Astrocyte (in vitro differentiated cells and primary cell): ENCODE measurements around the gene TAP1. TPM values are rescaled to one million over a fixed set of nuclear protein-coding genes. Genes with fewer than 3 reads are reported as not detected.
A peak's percentile ranks its signal among the peaks of the same experiment; 100 is the strongest.

Experiments
- DNase-seq: peaks from one replicate; pipeline ENCODE4 v3.0.0-alpha.2; 2010; ENCODE audit warnings: low read depth
- FAIRE-seq: peaks from 2 replicates; lab custom pipeline; 2011; peaks lifted over from hg19 to GRCh38; lab: Jason Lieb, UNC
- H2AFZ ChIP-seq: 2 replicates; pipeline ENCODE4 v1.6.0; 2012; ENCODE audit warnings: low read depth, low read length, inconsistent platforms
- H3K27ac ChIP-seq: 2 replicates; pipeline ENCODE4 v1.5.1; 2011; ENCODE audit warnings: low read depth, low read length, inconsistent platforms
- H3K27me3 ChIP-seq: 2 replicates; pipeline ENCODE4 v1.6.0; 2011; ENCODE audit warnings: low read length, inconsistent platforms; ENCODE audit not compliant: insufficient read depth
- H3K36me3 ChIP-seq: 2 replicates; pipeline ENCODE4 v1.5.1; 2011; ENCODE audit warnings: low read length, inconsistent platforms; ENCODE audit not compliant: insufficient read depth
- H3K4me1 ChIP-seq: 2 replicates; pipeline ENCODE4 v1.5.1; 2011; ENCODE audit warnings: low read length, inconsistent platforms; ENCODE audit not compliant: insufficient read depth
- H3K4me2 ChIP-seq: 2 replicates; pipeline ENCODE4 v1.6.0; 2012; ENCODE audit warnings: low read length, inconsistent platforms
- H3K4me3 ChIP-seq: 2 replicates; pipeline ENCODE4 v1.5.1; 2011; ENCODE audit warnings: low read depth, mild to moderate bottlenecking, low read length, inconsistent platforms; ENCODE audit not compliant: insufficient read depth
- H3K79me2 ChIP-seq: 2 replicates; pipeline ENCODE4 v1.6.0; 2012; ENCODE audit warnings: mild to moderate bottlenecking, low read length, inconsistent platforms; ENCODE audit not compliant: insufficient read depth
- H3K9ac ChIP-seq: 2 replicates; pipeline ENCODE4 v1.6.0; 2012; ENCODE audit warnings: mild to moderate bottlenecking, low read length, inconsistent platforms
- H3K9me3 ChIP-seq: 2 replicates; pipeline ENCODE4 v1.5.1; 2012; ENCODE audit warnings: low read depth, mild to moderate bottlenecking, low read length, inconsistent platforms; ENCODE audit not compliant: insufficient read depth
- H4K20me1 ChIP-seq: 2 replicates; pipeline ENCODE4 v1.6.0; 2012; ENCODE audit warnings: low read length, inconsistent platforms; ENCODE audit not compliant: insufficient read depth
- H3K27ac Mint-ChIP-seq: one replicate; pipeline ENCODE4 v1.8.0; 2021; ENCODE audit warnings: mild to moderate bottlenecking, mixed read lengths; ENCODE audit not compliant: unreplicated experiment
- H3K27me3 Mint-ChIP-seq: one replicate; pipeline ENCODE4 v1.8.0; 2021; ENCODE audit warnings: low read depth, mixed read lengths; ENCODE audit not compliant: unreplicated experiment
- H3K36me3 Mint-ChIP-seq: one replicate; pipeline ENCODE4 v1.8.0; 2021; ENCODE audit warnings: low read depth, mixed read lengths; ENCODE audit not compliant: unreplicated experiment
- H3K4me1 Mint-ChIP-seq: one replicate; pipeline ENCODE4 v1.8.0; 2021; ENCODE audit warnings: low read depth, mixed read lengths; ENCODE audit not compliant: unreplicated experiment
- H3K4me3 Mint-ChIP-seq: one replicate; pipeline ENCODE4 v1.8.0; 2021; ENCODE audit warnings: mild to moderate bottlenecking, moderate library complexity, mixed read lengths; ENCODE audit not compliant: unreplicated experiment
- H3K9me3 Mint-ChIP-seq: one replicate; pipeline ENCODE4 v1.8.0; 2021; ENCODE audit warnings: mild to moderate bottlenecking, mixed read lengths; ENCODE audit not compliant: unreplicated experiment
- CTCF ChIP-seq: IDR thresholded peaks from 2 replicates; pipeline ENCODE4 v1.5.1; 2011; ENCODE audit warnings: low read depth, mild to moderate bottlenecking, inconsistent platforms, low read length, moderate library complexity; ENCODE audit not compliant: insufficient read depth
- EZH2 ChIP-seq: IDR thresholded peaks from 2 replicates; pipeline ENCODE4 v1.6.1; 2012; ENCODE audit warnings: mild to moderate bottlenecking, low read length, inconsistent platforms; ENCODE audit not compliant: insufficient read depth
- total RNA-seq: library from RNA; stranded (reverse); gene quantifications from 2 replicates; pipeline ENCODE4 v1.2.1, GENCODE V29; 2021

Gene TAP1
- total RNA-seq, 1 donor from 2014 or later, result 135 TPM

- no peak overlapping the region for H3K27ac ChIP-seq
- peaks cover 8% of the 10 kb centered on the region for H4K20me1 ChIP-seq
- H3K9ac ChIP-seq, result no peak overlapping the region
- no peak for DNase-seq
- peaks cover 10% of the 10 kb centered on the region for H3K4me1 ChIP-seq
- H2AFZ ChIP-seq, result no peak overlapping the region
- H3K9me3 Mint-ChIP-seq, result peaks cover 1% of the 10 kb centered on the region
- TF ChIP-seq CTCF, result no peak
- TF ChIP-seq EZH2, result no peak
- no peak overlapping the region for H3K4me2 ChIP-seq
- H3K27ac Mint-ChIP-seq, result peak overlapping the region; percentile 77
- peaks cover 22% of the 10 kb centered on the region for H3K36me3 Mint-ChIP-seq
- no peak for FAIRE-seq
- H3K79me2 ChIP-seq, result peaks cover 9% of the 10 kb centered on the region
- H3K9me3 ChIP-seq, result no peaks in the 10 kb centered on the region
- H3K36me3 ChIP-seq, result no peaks in the 10 kb centered on the region
- no peak overlapping the region for H3K4me3 ChIP-seq
- H3K27me3 Mint-ChIP-seq, result peaks cover 14% of the 10 kb centered on the region
- H3K4me1 Mint-ChIP-seq, result peaks cover 26% of the 10 kb centered on the region
- H3K27me3 ChIP-seq, result no peaks in the 10 kb centered on the region
- H3K4me3 Mint-ChIP-seq, result peak overlapping the region; percentile 87
Observed at GRCh38 chr6:32839356-32839755, 14.1 kb downstream of the TAP1 start.

GRCh38 chr6:32838114-32838958 is 15.2 kb downstream of the TAP1 start, which contains the start of gene TAP2:
Gene TAP2, minus strand, starts transcription at chr6:32838739. Its CDS starts 506 bp downstream, at chr6:32838233.
- TF ChIP-seq EZH2, result no peak
- TF ChIP-seq CTCF, result peak; percentile 86

More at GRCh38 chr6:32838114-32838958, 15.2 kb downstream of the TAP1 start, which contains the start of gene TAP2:
- Histone ChIP-seq H2AFZ (peak within 1 kb of the TSS; percentile 94), H3K4me2 (peak within 1 kb of the TSS; percentile 95), H3K27me3 (no peaks in the 10 kb centered on the region), H3K9ac (peak within 1 kb of the TSS; percentile 87), H3K4me1 (peaks cover 10% of the 10 kb centered on the region), H3K36me3 (no peaks in the 10 kb centered on the region), H4K20me1 (peaks cover 8% of the 10 kb centered on the region), H3K79me2 (peaks cover 9% of the 10 kb centered on the region), H3K27ac (peak within 1 kb of the TSS; percentile 90), H3K9me3 (no peaks in the 10 kb centered on the region), H3K4me3 (peak within 1 kb of the TSS; percentile 79)
- Mint-ChIP-seq H3K4me3 (peak within 1 kb of the TSS; percentile 87), H3K9me3 (peaks cover 1% of the 10 kb centered on the region), H3K4me1 (peaks cover 26% of the 10 kb centered on the region), H3K36me3 (peaks cover 31% of the 10 kb centered on the region), H3K27ac (peak within 1 kb of the TSS; percentile 77), H3K27me3 (peaks cover 10% of the 10 kb centered on the region)
- no peak for FAIRE-seq
- DNase-seq, result peak; percentile 76
